Heart left ventricle (tissue), 16 donors: ENCODE results near the gene CCDC106. TPM values are rescaled to one million over a fixed set of nuclear protein-coding genes. Genes with fewer than 3 reads are reported as not detected.

Experiments used
- ATAC-seq, 4 donors: fragments of 200-7000 bp; cut with Tn5 transposase; one replicate each; pipeline ENCODE4 v1.9.1; 2020 to 2022; ENCODE audit warnings: moderate library complexity in 4 of 4, mild to moderate bottlenecking in 3 of 4, moderate number of reproducible peaks in 1 of 4
- DNase-seq, 5 donors: peaks; one replicate each; pipeline ENCODE4 v3.0.0-alpha.2; 2020
- H3K27ac ChIP-seq, 12 donors: fragments of 200-600 bp; sonication (generic) in 4 of 12; one replicate each; pipeline versions ENCODE4 v1.5.0 to v1.8.0; 2016 to 2022; ENCODE audit warnings: mild to moderate bottlenecking in 2 of 12
- H3K27me3 ChIP-seq, 9 donors: fragments of 200-600 bp; sonication (generic) in 2 of 9; one replicate each; pipeline versions ENCODE4 v1.5.1 to v1.8.0; 2016 to 2022; ENCODE audit warnings: mild to moderate bottlenecking in 3 of 9
- H3K36me3 ChIP-seq, 9 donors: fragments of 200-600 bp; sonication (generic) in 2 of 9; one replicate each; pipeline versions ENCODE4 v1.5.0 to v1.8.0; 2018 to 2022; ENCODE audit warnings: mild to moderate bottlenecking in 2 of 9
- H3K4me1 ChIP-seq, 12 donors: fragments of 200-600 bp; sonication (generic) in 4 of 12; one replicate each; pipeline versions ENCODE4 v1.5.0 to v1.8.0; 2016 to 2022; ENCODE audit warnings: mild to moderate bottlenecking in 3 of 12
- H3K4me3 ChIP-seq, 12 donors: fragments of 200-600 bp; sonication (generic) in 4 of 12; one replicate each; pipeline versions ENCODE4 v1.5.0 to v1.8.0; 2017 to 2022; ENCODE audit warnings: mild to moderate bottlenecking in 9 of 12, moderate library complexity in 4 of 12
- H3K9me3 ChIP-seq, 12 donors: fragments of 200-600 bp; sonication (generic) in 4 of 12; one replicate each; pipeline versions ENCODE4 v1.5.0 to v1.8.0; 2016 to 2022; ENCODE audit warnings: mild to moderate bottlenecking in 1 of 12
- CTCF ChIP-seq, 12 donors: fragments of 200-600 bp; sonication (generic) in 4 of 12; IDR thresholded peaks; one replicate each; pipeline versions ENCODE4 v1.5.0 to v1.8.0; 2018 to 2022; ENCODE audit warnings: antibody characterized with exemption in 12 of 12, mild to moderate bottlenecking in 5 of 12
- POLR2A ChIP-seq, 2 donors: fragments of 450-650 bp; IDR thresholded peaks; one replicate each; pipeline ENCODE4 v1.6.1; 2017; ENCODE audit warnings: antibody characterized with exemption in 2 of 2, mild to moderate bottlenecking in 2 of 2, moderate library complexity in 2 of 2
- WGBS, 4 donors: extraction: QIAGEN DNeasy Blood & Tissue Kit in 2 of 4; methylation state at CpG; one replicate each; pipeline versions ENCODE4 v1.1.5 to v1.1.7; 2013 to 2018; 5-methylcytosine and 5-hydroxymethylcytosine counted together
- intact Hi-C, 10 donors: fragments of 100-400 bp; cut with DNase I; formaldehyde crosslinking; loops; one replicate each; pipeline versions ENCODE4 v1.11.1 to v1.14.2; 2022
- polyA plus RNA-seq, 2 donors: library from polyadenylated mRNA; stranded (reverse); fragments of 200-250 nt; gene quantifications; one replicate each; pipeline ENCODE4 v1.2.3, GENCODE V29; 2013
- total RNA-seq, 9 donors: library from RNA; depleted of rRNA in 2 of 9; stranded (reverse); fragments of >200 nt in 2 of 9; fragmentation: NEBNext Ultra II Directional in 3 of 9; extraction: Animal tissue kit (Norgen Biotek cat#: 25700) in 3 of 9; gene quantifications; one replicate each; pipeline versions ENCODE4 v1.1.0 to v1.2.4, GENCODE V29; 2016 to 2023
- donor health status: ischemic (EF 13 %, LVEDD 7.1; RV severe dilation, severe dysfunction).
- donor health status: healthy with polysubstance abuse.
- donor health status: DM: no; HTN: yes; CAD: no.
- donor health status: DM: no; HTN: no; CAD: no.
- donor health status: ischemic (EF 25% LVEDD 6.9; RV normal size, moderate dysfunction).
- donor health status: ischemic (EF 25% LVEDD 5.7; RV mildly dilated, moderate dysfunction).
- donor health status: healthy.
- donor health status: DM: yes; HTN: yes; CAD: no.
- donor health status: ischemic (EF 35%, LVEDD 5.7; RV mildly dilated, moderate dysfunction).
- donor health status: nonischemic (EF 11% LVEDD 7.7; RV severe dilation, severe dysfunction).
- donor health status: DM: yes; HTN: yes; CAD: no.
- donor health status: PGD.
- donor health status: ischemic (EF 29% LVEDD 5.4; RV normal size, mild dysfunction).
- donor health status: nonischemic (EF 23%, LVEDD 6.1; RV moderate dilation, normal function).

CCDC106 gene
- total and polyA plus RNA-seq, 11 donors, result 11.7 to 27.7 (median 16.5) TPM

GRCh38 chr19:55640577-55641425 is 7.2 kb upstream of the CCDC106 start, which contains the start of gene ZNF580:
TSS of gene ZNF580 (plus strand) at chr19:55641002. CDS start at chr19:55642509, 1,507 bp downstream.
- Histone ChIP-seq H3K4me1 (peaks cover 13 to 87% (median 53%) of the 10 kb centered on the region in 12 donors), H3K36me3 (peaks cover 0 to 21% (median 11%) of the 10 kb centered on the region in 9 donors), H3K27me3 (no peaks in the 10 kb centered on the region), H3K4me3 (peak within 1 kb of the TSS; percentile 64 to 98 (median 84)), H3K27ac (peak within 1 kb of the TSS; percentile 83 to 96 (median 92)), H3K9me3 (no peaks in the 10 kb centered on the region)
- intact Hi-C loops, result no loop called here
- 0 to 1% (median 1%) methylated on average over 22 to 89 of the region's 89 CpGs for whole genome bisulfite sequencing, 4 donors
- DNase-seq, result peak; percentile 71 to 86 (median 76)
- no peak for TF ChIP-seq CTCF (IDR thresholded peaks at IDR 0.05)
- TF ChIP-seq POLR2A (IDR thresholded peaks at IDR 0.05), result peak in 1 of 2 donors; percentile 15
- ATAC-seq, result peak; percentile 11 to 73 (median 66)

- WGBS, 4 donors, result 1 to 2% (median 2%) methylated on average over 25 of the region's 25 CpGs
- Histone ChIP-seq H3K27ac (peak overlapping the region; percentile 83 to 96 (median 92)), H3K27me3 (no peaks in the 10 kb centered on the region), H3K4me3 (peak overlapping the region; percentile 64 to 98 (median 84)), H3K36me3 (peaks cover 0 to 22% (median 13%) of the 10 kb centered on the region in 9 donors), H3K9me3 (no peaks in the 10 kb centered on the region), H3K4me1 (peaks cover 10 to 79% (median 45%) of the 10 kb centered on the region in 12 donors)
- DNase-seq (no peak), ATAC-seq (peak in 2 of 4 donors; percentile 1 to 2)
- no peak for TF ChIP-seq CTCF (IDR thresholded peaks at IDR 0.05)
- TF ChIP-seq POLR2A (IDR thresholded peaks at IDR 0.05), result no peak
- intact Hi-C loops, result no loop called here
Measured at GRCh38 chr19:55641426-55642152, 6.4 kb upstream of the CCDC106 start.

- intact Hi-C loops, result no loop called here
- Histone ChIP-seq H3K27me3 (no peaks in the 10 kb centered on the region), H3K9me3 (no peaks in the 10 kb centered on the region), H3K4me1 (peaks cover 12 to 78% (median 46%) of the 10 kb centered on the region in 12 donors), H3K4me3 (peak overlapping the region; percentile 64 to 98 (median 84)), H3K27ac (peak overlapping the region in 11 of 12 donors; percentile 62 to 96 (median 93)), H3K36me3 (peaks cover 0 to 22% (median 13%) of the 10 kb centered on the region in 9 donors)
- WGBS, 4 donors, result 1 to 4% (median 3%) methylated on average over 33 to 65 of the region's 65 CpGs
- no peak for DNase-seq
- peak in 1 of 4 donors; percentile 2 for ATAC-seq
- TF ChIP-seq POLR2A (IDR thresholded peaks at IDR 0.05), result peak in 1 of 2 donors; percentile 20
- TF ChIP-seq CTCF (IDR thresholded peaks at IDR 0.05), result no peak
Measured at GRCh38 chr19:55642153-55643002, 5.6 kb upstream of the CCDC106 start.
